BJ (cell line): ENCODE results near the gene ENTHD1. TPM values are rescaled to one million over a fixed set of nuclear protein-coding genes. Genes with fewer than 3 reads are reported as not detected.

ENCODE experiments used
- CTCF ChIA-PET: fragments of 350-600 bp; formaldehyde crosslinking; extraction: SDS; loops from one replicate; lab custom pipeline; 2021; ENCODE audit warnings: antibody characterized with exemption, inconsistent platforms; lab: Yijun Ruan, JAX
- POLR2A ChIA-PET: fragments of 300-600 bp; sonication (Branson Sonifier 250); formaldehyde crosslinking; extraction: SDS; loops from one replicate; lab custom pipeline; 2021; ENCODE audit warnings: antibody characterized with exemption; lab: Charles Lee
- DNase-seq: peaks from one replicate; pipeline ENCODE4 v3.0.0-alpha.2; 2011; ENCODE audit warnings: low read depth
- H3K27me3 ChIP-seq: 2 replicates; pipeline ENCODE4 v1.6.0; 2011; ENCODE audit warnings: low read length; ENCODE audit not compliant: control insufficient read depth, insufficient read depth
- H3K36me3 ChIP-seq: 2 replicates; pipeline ENCODE4 v1.5.1; 2011; ENCODE audit warnings: low read length; ENCODE audit not compliant: control insufficient read depth, insufficient read depth
- H3K4me3 ChIP-seq: 2 replicates; pipeline ENCODE4 v1.5.1; 2011; ENCODE audit warnings: low read depth, mild to moderate bottlenecking, control low read depth, low read length
- CTCF ChIP-seq: IDR thresholded peaks from 2 replicates; pipeline ENCODE4 v1.5.1; 2011; ENCODE audit warnings: low read depth, mild to moderate bottlenecking, control low read depth, inconsistent platforms, low read length, moderate library complexity; ENCODE audit not compliant: insufficient read depth
- polyA plus RNA-seq: library from polyadenylated mRNA; depleted of rRNA; stranded (reverse); fragments of >200 nt; gene quantifications from 2 replicates; pipeline ENCODE4 v1.2.3, GENCODE V29; 2011

Gene ENTHD1
- polyA plus RNA-seq, 1 experiment = not detected

- Histone ChIP-seq H3K36me3 (no peaks in the 10 kb centered on the region), H3K27me3 (peaks cover 4% of the 10 kb centered on the region), H3K4me3 (no peak overlapping the region)
- DNase-seq = no peak
- TF ChIP-seq CTCF = no peak
- ChIA-PET POLR2A (no interaction called here), CTCF (interaction anchor here (0.9 kb wide), 1 partner anchor 13 kb away, joined by 3 read pairs; no protein-coding TSS in a partner anchor)
Observed at GRCh38 chr22:39705386-39705785, 188.2 kb downstream of the ENTHD1 start.

- Histone ChIP-seq H3K36me3 (no peaks in the 10 kb centered on the region), H3K27me3 (peaks cover 4% of the 10 kb centered on the region), H3K4me3 (no peak overlapping the region)
- DNase-seq = no peak
- POLR2A ChIA-PET = no interaction called here
- TF ChIP-seq CTCF = no peak
- CTCF ChIA-PET = no interaction called here
Observed at GRCh38 chr22:39703928-39704639, 189.5 kb downstream of the ENTHD1 start.

GRCh38 chr22:39703091-39703490 is 190.5 kb downstream of the ENTHD1 start:
- ChIA-PET POLR2A (no interaction called here), CTCF (no interaction called here)
- no peak for TF ChIP-seq CTCF
- Histone ChIP-seq H3K36me3 (no peaks in the 10 kb centered on the region), H3K4me3 (no peak overlapping the region), H3K27me3 (peaks cover 4% of the 10 kb centered on the region)
- no peak for DNase-seq

- ChIA-PET CTCF (interaction anchor here (0.6 to 1.0 kb wide), 2 partner anchors 14 to 602 kb away, joined by 3 read pairs; no protein-coding TSS in a partner anchor), POLR2A (no interaction called here)
- Histone ChIP-seq H3K27me3 (peaks cover 4% of the 10 kb centered on the region), H3K36me3 (no peaks in the 10 kb centered on the region), H3K4me3 (no peak overlapping the region)
- no peak for TF ChIP-seq CTCF
- DNase-seq = no peak
Observed at GRCh38 chr22:39700565-39700964, 193.0 kb downstream of the ENTHD1 start.

- Histone ChIP-seq H3K36me3 (no peaks in the 10 kb centered on the region), H3K27me3 (peaks cover 6% of the 10 kb centered on the region), H3K4me3 (no peak overlapping the region)
- CTCF ChIA-PET = interaction anchor here (1.0 kb wide), 1 partner anchor 10 kb away, joined by 4 read pairs; no protein-coding TSS in a partner anchor
- no peak for DNase-seq
- POLR2A ChIA-PET = no interaction called here
- TF ChIP-seq CTCF = no peak
Observed at GRCh38 chr22:39699631-39700360, 193.8 kb downstream of the ENTHD1 start.
